GM04503 (cell line): ENCODE data around the gene C1QTNF12.

ENCODE experiments used
- DNase-seq: peaks from one replicate; pipeline ENCODE4 v3.0.0-alpha.2; 2012; ENCODE audit warnings: low read depth

The C1QTNF12 gene

GRCh38 chr1:1246577-1247340 is at the start of gene C1QTNF12:
C1QTNF12 (minus strand) TSS chr1:1246722; CDS start chr1:1246690, 32 bp downstream.
- DNase-seq: no peak

DNA sequence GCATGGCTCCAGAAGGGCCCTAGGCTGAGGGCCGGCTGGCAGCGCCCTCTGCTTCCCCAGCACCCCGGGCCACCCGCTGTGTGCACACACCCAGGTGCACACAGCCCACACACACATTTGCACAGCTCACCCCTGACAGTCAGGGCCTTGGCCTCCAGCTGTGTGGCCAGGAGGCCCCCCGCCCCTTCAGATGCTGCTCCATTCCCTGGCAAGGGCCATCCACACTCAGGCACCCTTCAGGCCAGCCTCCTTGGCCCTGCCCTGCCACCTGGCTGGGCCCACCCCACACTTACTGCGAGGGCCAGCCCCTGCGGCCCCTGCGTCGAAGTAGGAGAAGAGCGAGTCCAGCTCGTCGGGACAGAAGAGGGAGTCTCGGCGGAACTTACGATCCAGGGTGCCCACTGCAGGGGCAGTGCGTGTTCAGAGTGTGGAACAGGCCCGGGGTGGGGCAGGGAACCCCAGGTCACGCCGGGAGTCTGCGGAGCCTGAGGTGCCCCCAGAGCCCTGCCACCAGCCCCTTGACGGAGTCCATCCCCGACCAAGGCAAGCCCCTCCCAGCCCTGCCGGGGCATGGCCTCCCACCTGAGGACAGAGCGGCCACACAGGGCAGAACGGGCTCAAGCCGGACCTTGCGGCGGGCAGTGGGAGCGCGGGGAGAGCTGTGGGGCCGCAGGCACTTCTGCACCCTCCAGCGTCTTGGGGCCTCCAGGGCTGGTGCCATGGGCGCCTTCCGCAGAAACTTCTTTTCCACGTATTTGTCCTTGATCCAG is 48.8 kb upstream of the C1QTNF12 start:
- no peak for DNase-seq

DNA sequence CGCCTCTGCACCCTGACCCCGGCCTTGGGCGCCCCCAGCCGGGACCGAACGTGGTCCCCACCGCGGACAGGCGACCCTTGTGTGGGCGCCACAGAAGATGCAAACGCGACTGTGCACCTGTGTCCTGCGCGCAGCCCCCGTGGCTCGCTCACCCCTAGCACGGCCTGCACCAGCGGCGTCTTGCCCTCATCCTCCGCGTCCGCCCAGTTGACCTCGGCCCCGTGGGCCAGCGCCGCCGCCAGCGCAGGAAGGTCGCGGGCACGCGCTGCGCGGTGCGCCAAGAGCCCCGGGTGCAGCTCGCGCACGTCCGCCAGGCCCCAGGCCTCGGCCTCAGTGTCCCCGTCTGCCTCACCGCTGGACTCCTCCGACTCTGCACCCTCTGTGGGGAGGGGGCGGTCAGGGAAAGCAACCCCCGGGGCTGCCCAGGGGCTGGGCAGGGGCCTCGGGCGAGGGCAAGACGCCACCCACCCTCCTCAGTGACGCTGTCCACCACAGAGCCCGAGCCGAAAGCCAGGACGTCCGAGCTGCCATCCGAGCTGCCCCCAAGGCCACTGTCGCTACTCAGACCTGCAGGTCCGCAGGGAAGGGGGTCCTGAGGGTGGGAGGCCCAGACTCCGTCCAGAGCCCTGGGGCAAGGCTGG is 47.8 kb upstream of the C1QTNF12 start:
- no peak for DNase-seq

DNA sequence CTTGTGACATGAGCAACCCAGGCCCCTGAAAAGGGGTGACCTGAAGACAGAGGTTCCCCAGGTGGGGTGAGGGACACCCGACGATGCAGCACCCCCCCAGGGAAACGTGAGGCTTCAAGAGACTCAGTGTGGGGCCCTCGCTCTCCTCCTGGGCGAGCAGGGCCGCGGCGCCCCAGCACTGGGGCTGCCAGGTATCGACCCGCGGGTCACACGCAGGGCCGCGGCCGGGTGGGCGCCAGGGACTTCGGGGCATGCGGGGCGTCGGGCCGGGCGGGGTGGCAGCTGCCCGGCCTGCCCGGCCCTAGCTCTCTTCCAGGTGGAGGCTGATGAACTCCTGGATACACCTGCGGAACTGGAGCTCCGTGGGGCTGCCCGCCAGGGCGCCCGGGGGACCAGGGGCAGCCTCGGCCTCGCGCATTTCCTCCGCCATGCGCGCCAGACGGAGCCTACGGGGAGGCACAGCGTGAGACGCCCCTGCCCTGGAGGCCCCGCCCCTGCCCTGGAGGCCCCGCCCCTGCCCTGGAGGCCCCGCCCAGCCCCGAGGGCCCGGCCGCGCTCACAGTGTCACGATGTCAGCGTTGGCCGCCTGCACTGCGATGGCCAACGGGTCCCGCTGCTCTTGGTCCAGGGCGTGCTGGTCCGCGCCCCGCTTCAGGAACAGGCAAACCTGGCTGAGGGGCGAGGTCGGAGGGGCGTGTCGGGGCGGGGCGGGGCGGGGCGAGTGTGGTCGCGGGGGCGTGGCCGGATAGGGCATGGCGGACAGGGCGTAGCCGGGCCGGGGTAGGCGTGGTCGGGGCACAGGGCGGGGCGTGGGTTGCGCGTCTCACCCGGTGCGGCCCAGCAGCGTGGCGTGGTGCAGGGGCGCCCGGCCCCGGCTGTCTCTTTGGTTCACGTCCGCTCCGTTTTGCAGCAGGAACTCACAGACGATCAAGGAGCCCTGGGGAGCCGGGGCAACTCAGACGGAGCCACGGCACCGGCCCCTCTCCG is 47.0 kb upstream of the C1QTNF12 start:
- DNase-seq: no peak

DNA sequence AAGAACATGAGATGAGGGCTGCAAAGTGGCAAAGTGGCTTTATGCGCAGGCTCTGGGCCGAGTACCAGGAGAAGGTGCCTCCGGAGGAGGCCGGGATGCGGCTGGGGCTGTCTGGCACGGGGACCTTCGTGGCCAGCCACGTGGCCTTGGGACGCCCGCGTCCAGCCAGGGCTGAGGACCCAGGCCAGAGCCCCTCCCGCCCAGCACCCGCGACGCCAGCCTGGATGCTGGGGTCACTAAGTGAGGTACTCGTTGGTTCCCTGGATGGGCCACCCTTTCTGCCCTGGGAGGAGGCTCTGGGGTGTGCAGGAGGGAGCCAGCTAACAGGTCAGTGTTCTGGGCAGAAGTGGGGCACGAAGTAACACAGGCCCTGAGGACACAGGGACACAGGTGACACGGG is 46.3 kb upstream of the C1QTNF12 start:
- DNase-seq: no peak

- DNase-seq: no peak
Observed at GRCh38 chr1:1292442-1292779, 45.9 kb upstream of the C1QTNF12 start.

GRCh38 chr1:1291548-1292441 is 45.3 kb upstream of the C1QTNF12 start:
- no peak for DNase-seq

DNA sequence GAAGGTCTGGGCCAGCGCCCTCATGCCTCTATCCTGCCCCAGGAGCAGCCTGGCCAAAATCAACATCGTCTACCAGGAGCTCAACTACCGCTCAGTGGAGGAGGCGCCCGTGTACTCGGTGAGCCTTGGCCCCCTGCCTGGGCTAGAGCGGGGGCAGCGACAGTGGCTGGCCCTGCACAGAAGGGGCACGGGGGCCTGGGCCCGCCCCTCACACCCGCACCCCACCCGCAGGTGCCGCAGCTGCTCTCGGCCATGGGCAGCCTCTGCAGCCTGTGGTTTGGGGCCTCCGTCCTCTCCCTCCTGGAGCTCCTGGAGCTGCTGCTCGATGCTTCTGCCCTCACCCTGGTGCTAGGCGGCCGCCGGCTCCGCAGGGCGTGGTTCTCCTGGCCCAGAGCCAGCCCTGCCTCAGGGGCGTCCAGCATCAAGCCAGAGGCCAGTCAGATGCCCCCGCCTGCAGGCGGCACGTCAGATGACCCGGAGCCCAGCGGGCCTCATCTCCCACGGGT is 44.6 kb upstream of the C1QTNF12 start:
- no peak for DNase-seq

DNA sequence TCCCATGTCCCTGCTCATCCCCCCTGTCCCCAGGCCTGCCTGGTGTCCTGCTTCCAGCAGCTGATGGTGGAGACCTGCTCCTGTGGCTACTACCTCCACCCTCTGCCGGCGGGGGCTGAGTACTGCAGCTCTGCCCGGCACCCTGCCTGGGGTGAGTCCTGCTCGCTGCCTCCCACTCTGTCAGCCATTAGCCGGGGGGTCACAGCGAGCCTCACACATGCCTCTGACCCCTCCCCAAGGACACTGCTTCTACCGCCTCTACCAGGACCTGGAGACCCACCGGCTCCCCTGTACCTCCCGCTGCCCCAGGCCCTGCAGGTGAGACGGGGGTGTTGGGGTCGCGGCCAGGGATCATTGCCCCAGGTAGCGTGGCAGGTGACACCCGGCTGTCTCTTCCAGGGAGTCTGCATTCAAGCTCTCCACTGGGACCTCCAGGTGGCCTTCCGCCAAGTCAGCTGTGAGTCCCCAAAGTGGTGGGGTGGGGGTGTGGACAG is 43.8 kb upstream of the C1QTNF12 start:
- DNase-seq: no peak

- no peak for DNase-seq
Observed at GRCh38 chr1:1287288-1288110, 41.0 kb upstream of the C1QTNF12 start.

DNA sequence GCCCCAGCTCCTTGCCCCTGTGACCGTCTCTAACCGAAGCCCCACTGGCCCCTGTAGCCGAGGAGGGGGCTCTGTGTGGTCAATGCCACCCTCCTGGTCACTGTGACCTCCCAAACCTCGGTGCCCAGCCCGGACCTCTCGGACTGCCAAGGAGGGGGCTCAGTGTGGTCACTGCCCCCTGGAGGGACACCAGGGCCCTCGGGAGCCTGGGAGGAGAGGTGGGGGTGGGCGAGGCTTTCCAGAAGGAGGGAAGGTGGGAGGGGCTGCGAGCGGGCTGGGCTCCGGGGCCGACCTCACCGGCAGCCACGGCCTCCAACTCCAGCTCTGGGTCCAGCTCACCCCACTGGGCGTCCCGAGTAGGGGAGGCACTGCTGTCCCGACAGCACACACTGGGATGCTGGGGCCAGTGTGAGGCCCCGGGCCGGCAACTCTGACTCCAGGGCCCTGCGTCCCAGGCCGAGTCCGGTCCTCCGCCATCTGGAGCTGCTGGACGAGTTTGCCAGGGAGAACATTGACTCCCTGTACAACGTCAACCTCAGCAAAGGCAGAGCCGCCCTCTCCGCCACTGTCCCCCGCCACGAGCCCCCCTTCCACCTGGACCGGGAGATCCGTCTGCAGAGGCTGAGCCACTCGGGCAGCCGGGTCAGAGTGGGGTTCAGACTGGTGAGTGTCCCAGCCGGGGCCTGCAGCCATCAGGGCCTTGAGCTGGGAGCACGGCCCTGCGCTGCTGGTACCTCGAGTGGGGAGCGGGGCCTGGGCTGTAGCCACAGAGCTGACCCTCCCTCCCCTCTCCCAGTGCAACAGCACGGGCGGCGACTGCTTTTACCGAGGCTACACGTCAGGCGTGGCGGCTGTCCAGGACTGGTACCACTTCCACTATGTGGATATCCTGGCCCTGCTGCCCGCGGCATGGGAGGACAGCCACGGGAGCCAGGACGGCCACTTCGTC is 40.1 kb upstream of the C1QTNF12 start:
- no peak for DNase-seq

GRCh38 chr1:1285611-1286311 is 39.2 kb upstream of the C1QTNF12 start:
- no peak for DNase-seq

DNA sequence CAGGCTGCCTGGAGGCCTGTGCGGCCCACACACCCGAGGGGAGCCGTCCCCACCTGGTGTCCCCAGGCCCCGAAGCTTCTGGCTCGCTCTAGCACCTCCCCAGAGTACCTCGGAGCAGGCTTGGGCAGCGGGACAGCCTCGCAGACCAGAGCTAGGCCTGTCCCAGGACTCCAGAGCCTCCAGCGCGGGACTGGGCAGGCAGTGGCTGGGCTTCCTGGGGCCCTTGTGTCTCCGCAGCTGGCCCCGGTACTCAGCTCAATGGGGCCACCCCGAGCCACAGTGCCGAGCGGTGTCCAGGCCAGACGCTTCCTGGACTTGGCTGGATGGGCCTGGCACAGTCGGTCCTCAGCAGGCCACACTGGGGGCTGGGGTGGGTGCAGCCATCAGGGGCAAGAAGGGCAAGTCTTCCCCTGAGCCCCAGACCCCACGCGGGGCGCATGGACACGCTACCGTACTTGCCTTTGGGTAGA is 38.6 kb upstream of the C1QTNF12 start:
- DNase-seq: no peak

- DNase-seq: no peak
Observed at GRCh38 chr1:1284221-1285101, 37.9 kb upstream of the C1QTNF12 start.

DNA sequence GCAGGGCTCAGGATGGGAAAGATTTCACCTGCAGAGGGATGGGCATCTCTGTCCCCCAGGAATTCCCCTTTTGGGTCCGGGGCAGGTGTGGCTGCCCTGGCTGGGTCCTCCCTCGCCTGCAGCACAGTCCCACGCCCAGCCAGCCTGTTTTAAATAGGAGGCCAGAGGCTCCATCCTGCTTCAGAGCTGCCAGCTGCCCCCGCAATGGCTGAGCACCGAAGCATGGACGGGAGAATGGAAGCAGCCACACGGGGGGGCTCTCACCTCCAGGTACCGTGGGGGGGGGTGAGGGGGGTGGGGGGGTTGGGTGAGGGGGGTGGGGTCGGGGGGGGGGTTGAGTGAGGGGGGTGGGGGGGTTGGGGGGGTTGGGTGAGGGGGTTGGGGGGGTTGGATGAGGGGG is 37.3 kb upstream of the C1QTNF12 start:
- no peak for DNase-seq

- no peak for DNase-seq
Observed at GRCh38 chr1:1282998-1283397, 36.5 kb upstream of the C1QTNF12 start.
